Measurements from ENCODE around the gene EEF1G.

GRCh38 chr11:62573592-62574362 is at the start of gene EEF1G:
- TF ChIP-seq POLR2AphosphoS5 (IDR thresholded peaks at IDR 0.05) (peak; percentile 77 to 97 (median 96)), CTCF (IDR thresholded peaks at IDR 0.05) (no peak)

All from sigmoid colon (tissue), 4 donors.